ENCODE results near the gene OVAAL. TPM values are rescaled to one million over a fixed set of nuclear protein-coding genes. Genes with fewer than 3 reads are reported as not detected.
"Not testable (repeated sequence)": the region's sequence is repeated elsewhere in the genome, so short reads cannot be mapped to it uniquely, and the experiment has no call there.

OVAAL gene
- total RNA-seq, 1 donor from 2014 or later: 2.0 TPM

- DNase-seq (ENCODE audit: missing footprints) (no peak), ATAC-seq (no peak)
- intact Hi-C loops (cut with DNase I): no loop called here
These were observed 23.3 kb upstream of the OVAAL start for GRCh38 chr1:180535418-180535999.

GRCh38 chr1:180536821-180537372, 21.9 kb upstream of the OVAAL start:
- ATAC-seq (no peak), DNase-seq (ENCODE audit: missing footprints) (no peak)
- intact Hi-C loops (cut with DNase I): no loop called here

DNA sequence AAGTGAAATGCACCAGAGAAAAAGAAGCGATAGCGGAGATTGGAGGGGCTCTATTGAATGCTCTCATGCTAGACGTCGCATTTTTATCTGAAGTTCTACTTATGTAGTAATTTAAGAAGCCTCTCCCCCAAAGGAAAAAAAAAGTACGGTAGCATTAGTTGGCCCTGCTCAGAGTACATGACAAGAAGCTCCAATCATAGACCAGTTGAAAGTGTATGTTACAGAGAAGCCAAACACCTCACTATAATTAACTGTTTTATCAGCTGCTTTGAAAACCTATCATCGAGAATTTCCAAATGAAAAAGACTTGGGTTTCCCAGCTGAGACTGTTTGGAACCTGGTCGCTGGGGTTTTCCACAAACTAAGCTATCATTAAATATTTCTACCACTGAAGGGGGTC, 19.6 kb upstream of the OVAAL start:
- ATAC-seq (no peak), DNase-seq (ENCODE audit: missing footprints) (no peak)
- intact Hi-C loops (cut with DNase I): no loop called here

- DNase-seq (ENCODE audit: missing footprints): no peak
- intact Hi-C loops (cut with DNase I): no loop called here
- peak; percentile 74 for ATAC-seq
These were observed 17.8 kb upstream of the OVAAL start for GRCh38 chr1:180540697-180541594.

GRCh38 chr1:180542113-180542837, 16.5 kb upstream of the OVAAL start:
- intact Hi-C loops (cut with DNase I): loop anchor here (2.0 kb wide), 1 partner anchor 19 kb away; no protein-coding TSS in a partner anchor
- ATAC-seq: no peak
- no peak for DNase-seq (ENCODE audit: missing footprints)

- no peak for DNase-seq (ENCODE audit: missing footprints)
- ATAC-seq: no peak
- intact Hi-C loops (cut with DNase I): loop anchor here (2.0 kb wide), 1 partner anchor 18 kb away; no protein-coding TSS in a partner anchor
These were observed 16.0 kb upstream of the OVAAL start for GRCh38 chr1:180542838-180543145.

GRCh38 chr1:180544050-180544449, 14.7 kb upstream of the OVAAL start:
- ATAC-seq (no peak), DNase-seq (ENCODE audit: missing footprints) (no peak)
- intact Hi-C loops (cut with DNase I): no loop called here

DNA sequence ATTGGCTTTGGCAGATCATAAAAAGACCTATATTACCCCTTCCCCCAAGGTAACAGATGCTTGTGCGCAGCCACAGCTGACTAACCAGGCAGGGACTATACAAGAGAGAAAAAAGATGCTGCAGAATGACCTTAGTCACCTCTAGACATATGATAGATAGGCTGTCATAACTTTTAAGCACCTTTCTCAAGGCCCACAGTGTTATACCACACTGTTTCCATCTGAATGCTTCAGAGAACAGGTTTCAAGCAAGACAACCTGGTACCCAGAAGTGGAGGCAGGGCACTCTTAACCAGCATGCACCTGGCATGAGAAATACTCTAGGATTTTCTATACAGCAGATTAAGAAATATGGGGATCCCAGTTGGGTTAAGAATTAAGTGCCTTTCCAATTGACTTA, 12.8 kb upstream of the OVAAL start:
- no peak for ATAC-seq
- intact Hi-C loops (cut with DNase I): no loop called here

DNA sequence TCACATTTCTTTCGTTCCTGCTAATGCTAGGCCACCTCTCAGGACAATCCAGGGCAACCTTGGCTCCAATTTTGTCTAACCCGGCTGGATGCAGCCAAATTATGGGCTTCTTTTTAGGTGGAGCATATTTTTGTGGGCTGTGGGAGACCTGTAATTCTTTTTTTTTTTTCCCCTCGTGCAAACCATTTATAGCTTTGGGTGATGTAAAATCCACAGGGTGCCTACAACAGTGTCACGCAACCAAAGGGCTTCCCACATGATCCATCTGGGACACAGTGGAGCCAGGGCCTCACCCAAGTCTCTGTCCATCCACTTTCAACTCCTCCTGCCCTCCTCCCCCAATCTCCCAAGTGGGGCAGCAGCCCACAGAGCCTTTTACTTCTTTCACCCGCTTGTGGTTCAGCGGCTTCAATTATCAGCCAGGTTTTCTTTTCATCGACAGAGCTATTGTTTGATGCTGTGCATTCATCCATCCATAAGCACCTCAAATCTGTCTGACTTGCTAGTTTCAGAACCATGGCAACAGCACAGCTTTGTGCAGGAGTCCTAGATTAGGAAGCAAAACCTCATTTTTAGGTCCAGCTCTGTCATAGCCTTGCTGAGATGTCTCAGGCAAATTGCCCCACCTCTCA, 10.0 kb upstream of the OVAAL start:
- no peak for ATAC-seq
- DNase-seq (ENCODE audit: missing footprints): no peak
- intact Hi-C loops (cut with DNase I): no loop called here

More for the DNA sequence above, 12.8 kb upstream of the OVAAL start:
- DNase-seq (ENCODE audit: missing footprints): no peak

DNA sequence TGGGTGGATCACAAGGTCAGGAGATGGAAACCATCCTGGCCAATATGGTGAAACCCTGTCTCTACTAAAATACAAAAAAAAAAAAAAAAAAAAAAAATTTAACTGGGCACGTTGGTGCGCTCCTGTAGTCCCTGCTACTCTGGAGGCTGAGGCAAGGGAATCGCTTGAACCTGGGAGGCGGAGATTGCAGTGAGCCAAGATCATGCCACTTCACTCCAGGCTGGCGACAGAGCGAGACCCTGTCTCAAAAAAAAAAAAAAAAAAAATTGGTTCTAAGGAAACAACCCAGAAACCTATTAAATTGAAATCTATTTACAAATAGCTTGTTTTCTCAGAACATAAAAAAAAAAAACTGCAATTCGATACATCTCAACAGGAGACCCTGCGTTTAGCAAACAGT, 9.0 kb upstream of the OVAAL start:
- ATAC-seq; DNase-seq (ENCODE audit: missing footprints); intact Hi-C loops (cut with DNase I): not testable (repeated sequence)

DNA sequence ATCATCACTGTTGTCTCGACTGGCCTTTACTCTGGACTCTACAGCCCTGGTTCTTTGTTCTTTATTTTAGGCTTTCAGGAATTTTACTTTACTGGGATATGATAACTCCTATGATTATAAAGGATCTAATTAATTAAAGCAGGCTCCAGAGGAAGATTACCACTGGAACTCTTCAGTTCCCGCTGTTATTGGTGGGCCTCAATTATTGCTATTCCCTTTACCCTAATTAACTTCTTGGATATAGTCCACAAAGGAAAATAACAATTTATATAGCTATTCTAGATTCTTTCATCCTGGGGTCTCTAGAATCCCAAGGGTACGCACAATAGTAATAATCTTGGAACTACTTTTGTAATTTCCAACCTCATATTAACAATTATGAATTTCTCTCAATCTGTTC, 8.5 kb upstream of the OVAAL start:
- intact Hi-C loops (cut with DNase I): no loop called here
- no peak for DNase-seq (ENCODE audit: missing footprints)
- ATAC-seq: no peak

DNA sequence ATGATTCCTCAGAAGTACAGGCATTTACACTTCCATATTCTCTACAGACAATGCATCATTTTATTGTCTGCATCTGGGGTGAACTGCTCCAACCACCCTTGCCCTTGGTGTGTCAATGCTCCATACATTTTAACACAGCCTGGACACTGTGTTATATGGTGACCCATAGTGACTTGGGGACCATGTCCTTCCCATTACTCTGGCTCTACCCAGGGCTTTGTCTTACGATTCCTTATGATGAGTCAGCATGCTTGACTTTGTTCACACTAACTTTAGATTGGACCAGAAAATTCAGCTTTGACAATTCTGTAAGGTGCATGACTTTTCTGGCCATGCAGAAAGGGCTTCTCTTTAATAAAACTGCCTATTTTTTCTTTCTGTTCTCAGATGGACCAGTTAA, 6.8 kb upstream of the OVAAL start:
- ATAC-seq: no peak
- intact Hi-C loops (cut with DNase I): no loop called here

DNA sequence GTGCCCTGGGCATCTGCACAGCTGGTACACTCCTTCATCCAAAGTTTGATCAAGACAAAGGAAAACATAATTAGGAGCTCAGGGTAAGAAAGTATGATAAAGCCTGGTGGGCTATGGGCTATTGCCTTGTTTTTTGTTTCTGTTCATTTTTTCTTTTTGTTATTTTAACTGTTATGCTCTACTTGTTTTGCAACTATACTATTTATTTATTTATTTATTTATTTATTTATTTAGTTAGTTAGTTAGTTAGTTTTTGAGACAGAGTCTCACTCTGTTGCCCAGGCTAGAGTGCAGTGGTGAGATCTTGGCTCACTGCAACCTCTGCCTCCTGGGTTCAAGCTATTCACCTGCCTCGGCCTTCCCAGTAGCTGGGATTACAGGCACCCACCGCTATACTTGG, 5.7 kb upstream of the OVAAL start:
- ATAC-seq; intact Hi-C loops (cut with DNase I); DNase-seq (ENCODE audit: missing footprints): not testable (repeated sequence)

More for the DNA sequence above, 6.8 kb upstream of the OVAAL start:
- DNase-seq (ENCODE audit: missing footprints): no peak

DNA sequence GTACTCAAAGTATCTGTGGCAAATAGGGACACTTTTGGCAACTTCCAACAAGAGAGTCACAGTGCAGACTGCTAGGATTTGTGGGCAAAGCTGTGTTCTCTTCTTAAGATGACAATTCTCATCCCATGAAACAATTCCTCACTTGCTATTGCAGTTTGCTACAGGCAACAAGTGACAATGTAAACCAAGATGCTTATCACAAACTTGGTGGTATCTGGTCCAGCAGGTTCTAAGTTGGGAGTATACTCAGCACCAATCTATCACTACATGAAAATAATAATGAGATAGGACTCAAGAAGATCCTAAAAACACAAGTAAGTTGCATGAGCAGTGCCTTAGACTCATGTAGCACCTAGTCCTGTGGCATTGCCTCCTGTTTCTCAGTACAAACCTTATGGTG, 3.4 kb upstream of the OVAAL start:
- ATAC-seq (no peak), DNase-seq (ENCODE audit: missing footprints) (no peak)
- intact Hi-C loops (cut with DNase I): no loop called here

DNA sequence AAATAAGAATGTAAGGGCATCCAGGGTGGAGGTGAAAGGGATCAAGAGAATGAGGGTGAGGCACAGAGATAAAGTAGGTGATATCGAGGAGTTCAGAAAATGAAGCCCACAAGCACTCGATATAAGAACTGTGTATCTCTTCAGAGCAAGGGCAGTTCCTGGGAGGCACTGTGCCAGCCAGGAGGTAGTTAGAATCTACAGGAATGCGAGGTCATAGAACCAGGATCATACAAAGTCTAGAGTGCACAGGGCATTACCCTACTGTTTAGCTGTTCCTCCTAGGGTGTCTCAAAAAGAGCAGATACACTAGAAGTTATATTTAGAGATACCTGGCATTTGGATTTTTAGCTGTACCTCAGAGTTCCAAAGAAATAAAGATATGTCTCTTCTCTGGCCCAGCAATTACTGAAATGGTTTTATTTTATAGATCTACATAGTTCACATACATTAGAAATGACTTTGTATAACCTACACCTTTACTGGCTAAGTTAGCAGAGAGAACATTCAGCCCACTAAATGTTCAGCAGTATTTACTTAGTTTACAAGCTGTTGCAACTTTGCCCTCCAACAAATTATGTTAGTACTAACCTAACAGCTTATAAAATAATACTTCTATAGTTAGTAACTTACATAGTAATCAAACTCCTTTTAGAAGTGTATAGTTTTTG, 1.6 kb downstream of the OVAAL start:
- ATAC-seq: no peak
- intact Hi-C loops (cut with DNase I): loop anchor here (2.0 kb wide), 1 partner anchor 18 kb away; no protein-coding TSS in a partner anchor
- DNase-seq (ENCODE audit: missing footprints): no peak

- DNase-seq (ENCODE audit: missing footprints) (no peak), ATAC-seq (peak; percentile 21)
- intact Hi-C loops (cut with DNase I): loop anchor here (2.0 kb wide), 1 partner anchor 18 kb away; no protein-coding TSS in a partner anchor
These were observed 2.3 kb downstream of the OVAAL start for GRCh38 chr1:180560868-180561600.

- intact Hi-C loops (cut with DNase I): no loop called here
- peak; percentile 84 for ATAC-seq
- no peak for DNase-seq (ENCODE audit: missing footprints)
These were observed 3.9 kb downstream of the OVAAL start for GRCh38 chr1:180562640-180563025.
